Stimulated activated CD4-positive, alpha-beta T cell treated with anti-CD3 and anti-CD28 coated beads, Interleukin-4, amount 100 ng/mL, for 4 hours (primary cell): ENCODE data around the gene ADAMTS13.
"Not testable (repeated sequence)": the region's sequence is repeated elsewhere in the genome, so short reads cannot be mapped to it uniquely, and the experiment has no call there.

Experiments used
- DNase-seq, 2 experiments: peaks; one replicate each; pipeline ENCODE4 v3.0.0-alpha.2; 2020

The ADAMTS13 gene

DNA sequence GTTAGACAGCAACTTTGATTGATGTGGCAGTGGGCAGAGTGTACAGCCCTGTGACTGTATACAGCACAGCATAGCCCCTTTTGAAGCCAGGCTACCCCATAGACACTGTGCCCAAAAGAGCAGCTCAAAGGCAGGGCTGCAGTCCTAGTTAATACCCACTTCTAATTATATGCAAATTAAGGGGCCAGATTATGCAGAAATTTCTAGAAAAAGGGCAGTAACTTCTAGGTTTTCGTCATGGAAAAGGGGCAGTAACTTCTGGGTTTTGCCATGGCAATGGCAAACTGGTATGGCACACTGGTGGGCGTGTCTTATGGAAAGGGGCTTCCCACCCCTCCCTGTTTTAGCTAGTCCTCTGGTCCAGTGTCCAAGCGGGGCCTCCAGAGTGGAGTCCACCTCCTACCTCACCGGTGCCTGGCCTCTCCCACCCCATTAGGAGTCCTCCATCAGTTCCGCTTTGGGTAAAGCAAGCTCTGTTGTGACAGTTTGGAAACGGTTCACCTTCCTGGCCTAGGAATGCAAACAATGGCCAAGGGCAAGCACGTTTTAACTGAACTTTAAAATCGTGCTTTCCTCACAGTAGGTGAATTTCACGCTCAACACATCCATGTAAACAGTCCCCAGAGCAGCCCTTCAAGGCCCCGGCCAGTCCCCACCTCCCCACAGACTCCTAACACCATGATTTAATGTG lies 5.6 kb downstream of the ADAMTS13 start:
- DNase-seq: no peak

DNA sequence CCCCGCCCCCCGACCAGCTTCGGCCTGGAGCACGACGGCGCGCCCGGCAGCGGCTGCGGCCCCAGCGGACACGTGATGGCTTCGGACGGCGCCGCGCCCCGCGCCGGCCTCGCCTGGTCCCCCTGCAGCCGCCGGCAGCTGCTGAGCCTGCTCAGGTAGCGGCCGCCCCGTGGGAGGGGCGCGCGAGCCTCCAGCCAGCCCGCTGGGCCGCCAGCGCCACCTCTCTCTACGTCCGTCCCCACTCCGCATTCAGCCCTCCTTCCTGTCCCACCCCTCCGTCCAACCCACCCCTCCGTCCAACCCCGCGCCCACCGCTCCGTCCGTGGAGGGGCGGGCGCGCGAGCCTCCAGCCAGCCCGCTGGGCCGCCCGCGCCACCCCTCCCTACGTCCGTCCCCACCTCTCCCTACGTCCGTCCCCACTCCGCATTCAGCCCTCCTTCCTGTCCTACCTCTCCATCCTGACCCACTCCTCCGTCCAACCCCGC lies 6.5 kb downstream of the ADAMTS13 start:
- no peak for DNase-seq

DNA sequence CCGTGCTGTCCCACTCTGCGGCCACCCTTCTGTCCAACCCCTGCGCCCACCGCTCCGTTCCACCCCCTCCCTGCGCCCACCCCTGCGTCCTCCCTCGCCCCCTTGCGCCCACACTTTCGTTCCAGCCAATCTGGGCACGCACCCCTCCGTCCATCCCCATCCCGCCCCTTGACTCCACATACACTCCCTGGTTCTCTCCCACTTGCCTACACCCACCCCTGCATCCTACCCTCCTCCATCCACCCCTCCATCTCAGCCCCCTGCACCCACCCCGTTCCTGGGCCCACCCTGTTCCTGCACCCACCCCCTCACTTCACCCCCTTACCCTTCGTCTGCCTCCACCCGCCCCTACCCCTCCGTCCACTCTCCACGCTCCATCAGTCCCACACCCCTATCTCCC lies 7.0 kb downstream of the ADAMTS13 start:
- DNase-seq: no peak

DNA sequence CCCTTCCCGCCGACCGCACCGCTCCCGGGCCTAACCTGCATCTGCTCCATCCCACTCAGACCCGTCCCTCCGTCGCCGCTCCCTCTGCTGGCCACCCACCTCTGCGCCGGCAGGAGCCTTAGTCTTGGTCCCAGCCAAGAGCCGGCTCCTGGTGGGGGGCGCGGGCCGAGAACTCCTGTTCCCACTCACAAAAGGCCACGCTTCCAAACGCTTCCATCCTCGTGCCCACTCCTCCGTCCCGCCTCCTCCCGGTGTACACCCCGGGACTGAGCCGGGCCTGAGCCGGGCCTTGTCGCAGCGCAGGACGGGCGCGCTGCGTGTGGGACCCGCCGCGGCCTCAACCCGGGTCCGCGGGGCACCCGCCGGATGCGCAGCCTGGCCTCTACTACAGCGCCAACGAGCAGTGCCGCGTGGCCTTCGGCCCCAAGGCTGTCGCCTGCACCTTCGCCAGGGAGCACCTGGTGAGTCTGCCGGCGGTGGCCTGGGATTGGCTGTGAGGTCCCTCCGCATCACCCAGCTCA lies 7.5 kb downstream of the ADAMTS13 start:
- DNase-seq: peak in 1 of 2 experiments; percentile 20

DNA sequence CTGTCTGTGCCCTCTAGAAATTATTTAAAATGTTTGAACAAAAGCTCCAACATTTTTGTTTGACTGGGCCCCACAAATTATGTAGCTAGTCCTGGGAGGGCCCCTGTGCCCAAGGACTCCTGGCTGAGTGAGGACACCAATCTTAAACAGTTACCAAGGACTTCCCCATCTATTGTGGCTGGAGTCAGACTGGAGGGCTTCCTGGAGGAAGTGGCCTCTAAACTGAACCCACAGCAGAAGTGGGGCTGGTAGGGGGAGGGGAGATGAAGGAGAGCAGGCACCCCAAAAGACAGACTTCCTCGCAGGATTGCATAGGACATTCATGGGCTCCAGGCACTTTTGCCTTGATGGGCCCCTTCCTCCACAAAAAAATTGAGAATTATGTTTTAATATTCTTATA lies 8.1 kb downstream of the ADAMTS13 start:
- DNase-seq: no peak

DNA sequence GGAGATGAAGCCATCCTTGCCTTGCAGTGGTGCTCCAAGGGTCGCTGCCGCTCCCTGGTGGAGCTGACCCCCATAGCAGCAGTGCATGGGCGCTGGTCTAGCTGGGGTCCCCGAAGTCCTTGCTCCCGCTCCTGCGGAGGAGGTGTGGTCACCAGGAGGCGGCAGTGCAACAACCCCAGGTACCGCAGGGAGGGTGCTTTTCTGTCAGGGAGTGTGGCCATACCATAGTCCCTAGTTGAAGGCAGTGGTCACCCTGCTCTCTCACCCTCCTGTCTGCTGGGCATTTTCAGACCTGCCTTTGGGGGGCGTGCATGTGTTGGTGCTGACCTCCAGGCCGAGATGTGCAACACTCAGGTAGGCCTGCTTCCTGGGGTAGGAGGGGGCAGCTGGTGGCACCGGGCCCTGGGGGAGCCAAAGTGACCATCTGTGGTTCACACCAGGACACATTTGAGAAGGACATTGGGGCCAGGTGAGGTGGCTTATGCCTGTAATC lies 11.2 kb downstream of the ADAMTS13 start:
- DNase-seq: no peak

DNA sequence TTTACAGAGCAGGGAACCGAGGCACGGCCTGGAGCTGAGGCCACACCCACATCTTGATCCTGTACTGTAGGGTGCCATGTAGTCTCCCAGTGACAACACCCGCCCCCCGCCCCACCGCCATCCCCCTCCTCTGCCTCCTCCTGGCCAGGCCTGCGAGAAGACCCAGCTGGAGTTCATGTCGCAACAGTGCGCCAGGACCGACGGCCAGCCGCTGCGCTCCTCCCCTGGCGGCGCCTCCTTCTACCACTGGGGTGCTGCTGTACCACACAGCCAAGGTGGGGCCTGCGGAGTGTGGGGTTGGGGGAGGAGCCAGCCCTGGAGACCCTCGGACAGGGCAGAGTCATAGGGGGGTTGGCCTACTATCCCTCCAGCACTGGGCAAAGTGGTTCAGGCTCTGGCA lies 14.5 kb downstream of the ADAMTS13 start:
- no peak for DNase-seq

DNA sequence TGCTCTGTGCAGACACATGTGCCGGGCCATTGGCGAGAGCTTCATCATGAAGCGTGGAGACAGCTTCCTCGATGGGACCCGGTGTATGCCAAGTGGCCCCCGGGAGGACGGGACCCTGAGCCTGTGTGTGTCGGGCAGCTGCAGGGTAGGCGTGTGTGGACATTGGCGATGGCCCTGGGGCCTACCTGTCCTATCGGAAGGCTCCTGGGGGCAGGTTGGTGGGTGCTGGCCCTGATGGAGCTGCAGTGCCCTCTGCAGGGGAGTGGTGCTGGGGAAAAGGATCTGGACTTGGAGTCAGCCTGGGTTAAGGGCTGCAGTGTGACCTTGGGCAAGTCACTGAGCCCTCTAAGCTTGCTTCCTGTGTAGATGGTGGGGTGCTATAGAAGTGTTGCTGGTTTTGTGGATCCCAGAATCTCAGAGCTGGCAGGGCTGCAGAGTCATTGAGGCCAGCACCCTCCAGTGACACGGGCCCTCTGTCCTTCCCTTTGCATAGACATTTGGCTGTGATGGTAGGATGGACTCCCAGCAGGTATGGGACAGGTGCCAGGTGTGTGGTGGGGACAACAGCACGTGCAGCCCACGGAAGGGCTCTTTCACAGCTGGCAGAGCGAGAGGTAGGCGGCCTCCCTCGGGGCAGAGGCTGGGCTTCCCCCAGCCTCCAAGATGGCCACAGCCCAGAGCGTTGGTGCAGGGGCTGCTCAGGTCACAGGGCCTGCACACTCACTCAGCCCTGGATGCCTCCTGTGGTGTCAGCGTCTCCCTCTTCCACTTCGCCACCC lies 15.8 kb downstream of the ADAMTS13 start:
- no peak for DNase-seq

DNA sequence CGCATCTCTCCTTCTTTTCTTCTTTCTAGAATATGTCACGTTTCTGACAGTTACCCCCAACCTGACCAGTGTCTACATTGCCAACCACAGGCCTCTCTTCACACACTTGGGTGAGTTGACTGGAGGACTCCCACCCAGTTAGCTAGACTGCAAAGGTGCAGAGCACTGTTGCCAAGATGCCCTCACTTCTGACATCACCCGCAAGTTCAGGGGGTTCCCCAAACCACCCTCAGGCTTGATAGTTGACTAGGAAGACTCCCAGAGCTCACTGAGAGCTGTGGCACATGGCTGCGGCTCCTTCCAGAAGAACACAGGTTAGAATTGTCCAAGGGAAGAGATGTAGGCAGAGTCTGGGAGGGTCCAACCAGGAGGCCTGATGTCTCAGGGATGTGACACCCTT lies 17.2 kb downstream of the ADAMTS13 start:
- no peak for DNase-seq

DNA sequence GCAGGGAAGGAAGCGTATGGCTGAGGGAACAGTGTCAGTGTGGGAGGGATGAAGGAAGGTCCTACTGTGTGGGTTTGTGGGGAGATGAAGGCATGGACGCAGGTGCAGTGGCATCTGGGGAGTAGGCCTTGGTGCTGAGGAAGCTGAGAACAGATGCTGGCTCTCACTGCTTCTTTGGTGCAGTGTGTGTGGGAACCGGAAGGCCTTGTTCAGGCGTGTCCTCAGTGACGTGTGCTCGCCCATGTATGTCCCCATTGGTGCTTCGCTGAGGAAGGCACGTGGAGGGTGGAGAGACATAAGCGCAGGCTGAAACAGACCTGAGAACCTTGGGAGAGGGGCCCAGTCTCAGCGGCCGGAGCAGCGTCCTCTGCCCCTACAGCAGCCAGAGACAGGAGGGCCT lies 18.7 kb downstream of the ADAMTS13 start:
- DNase-seq: no peak

DNA sequence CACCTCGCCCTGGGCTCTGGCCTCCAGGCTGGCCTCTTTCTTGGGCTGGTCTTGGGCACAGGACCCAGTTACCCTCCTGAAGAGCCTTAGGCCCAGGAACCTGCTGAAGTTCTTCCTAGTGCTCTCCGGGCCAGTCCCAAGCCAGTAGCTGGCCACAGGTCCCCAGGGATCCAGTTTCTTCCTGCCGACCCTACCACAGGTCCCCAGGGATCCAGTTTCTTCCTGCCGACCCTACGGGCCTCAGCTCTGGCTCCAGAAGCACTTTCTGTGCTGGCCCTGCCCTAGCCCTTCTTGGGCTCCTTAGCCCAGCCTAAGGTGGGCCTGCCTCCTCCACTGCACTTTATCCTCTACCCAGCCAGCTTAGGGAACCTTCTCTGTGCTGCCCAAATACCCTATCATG lies 19.4 kb downstream of the ADAMTS13 start:
- DNase-seq: no peak

DNA sequence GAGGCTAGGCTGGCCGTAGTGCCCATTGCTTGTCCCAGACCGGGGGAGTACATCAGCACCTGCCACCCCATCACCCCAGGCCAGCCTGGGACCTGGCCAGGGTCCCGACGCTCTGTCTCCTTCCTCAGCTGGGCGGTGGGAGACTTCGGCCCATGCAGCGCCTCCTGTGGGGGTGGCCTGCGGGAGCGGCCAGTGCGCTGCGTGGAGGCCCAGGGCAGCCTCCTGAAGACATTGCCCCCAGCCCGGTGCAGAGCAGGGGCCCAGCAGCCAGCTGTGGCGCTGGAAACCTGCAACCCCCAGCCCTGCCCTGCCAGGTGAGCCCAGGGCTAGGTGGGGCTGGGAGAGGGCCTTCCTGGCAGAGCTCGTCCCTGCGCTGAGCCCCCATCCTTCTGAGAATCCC lies 21.1 kb downstream of the ADAMTS13 start:
- DNase-seq: no peak

DNA sequence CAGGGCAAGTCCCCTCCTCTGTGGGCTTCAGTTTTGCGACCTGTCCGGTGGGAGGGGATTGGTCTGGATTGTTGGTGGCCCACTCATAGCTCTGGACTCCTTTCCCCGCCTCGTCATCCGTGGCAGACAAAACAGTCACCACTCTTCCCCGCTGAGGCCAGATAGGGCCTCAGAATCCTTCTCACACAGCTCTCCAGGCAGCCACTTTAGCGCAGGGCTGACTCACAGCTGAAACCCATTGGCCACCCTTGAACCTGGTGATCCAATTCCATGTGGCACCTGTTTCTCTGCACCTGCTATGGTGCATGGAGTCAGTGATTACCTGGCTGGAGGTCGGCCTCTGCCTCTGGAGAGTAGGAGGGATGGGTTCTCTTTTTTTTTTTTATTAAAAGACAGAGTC lies 21.8 kb downstream of the ADAMTS13 start:
- no peak for DNase-seq

DNA sequence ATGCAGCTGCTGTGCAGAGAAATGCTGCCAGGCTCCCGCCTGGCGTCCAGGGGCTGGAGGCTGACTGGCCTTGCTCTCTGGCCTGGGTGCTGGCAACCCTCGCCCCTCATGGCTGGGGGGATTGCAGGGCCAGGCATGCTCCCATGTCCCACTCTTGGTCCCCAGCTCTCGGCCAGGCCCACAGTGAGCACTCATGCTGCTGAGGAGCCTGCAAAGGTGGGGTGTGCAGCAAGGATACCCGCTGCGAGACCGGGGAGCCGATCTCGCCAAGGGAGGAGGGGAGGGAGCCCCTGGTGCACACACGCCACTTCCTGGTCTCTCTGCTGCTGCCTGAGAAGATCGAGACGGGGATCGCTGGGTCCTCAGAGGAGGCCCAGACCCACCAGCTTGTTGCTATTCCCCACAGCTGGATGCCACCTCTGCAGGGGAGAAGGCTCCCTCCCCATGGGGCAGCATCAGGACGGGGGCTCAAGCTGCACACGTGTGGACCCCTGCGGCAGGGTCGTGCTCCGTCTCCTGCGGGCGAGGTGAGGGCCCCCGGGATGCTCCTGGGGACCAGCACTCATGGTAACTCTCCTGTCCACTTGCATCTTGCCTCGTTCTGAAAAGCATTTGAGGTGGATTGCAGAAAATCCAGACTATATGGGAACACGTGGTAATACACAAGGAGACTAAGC lies 23.3 kb downstream of the ADAMTS13 start:
- no peak for DNase-seq

DNA sequence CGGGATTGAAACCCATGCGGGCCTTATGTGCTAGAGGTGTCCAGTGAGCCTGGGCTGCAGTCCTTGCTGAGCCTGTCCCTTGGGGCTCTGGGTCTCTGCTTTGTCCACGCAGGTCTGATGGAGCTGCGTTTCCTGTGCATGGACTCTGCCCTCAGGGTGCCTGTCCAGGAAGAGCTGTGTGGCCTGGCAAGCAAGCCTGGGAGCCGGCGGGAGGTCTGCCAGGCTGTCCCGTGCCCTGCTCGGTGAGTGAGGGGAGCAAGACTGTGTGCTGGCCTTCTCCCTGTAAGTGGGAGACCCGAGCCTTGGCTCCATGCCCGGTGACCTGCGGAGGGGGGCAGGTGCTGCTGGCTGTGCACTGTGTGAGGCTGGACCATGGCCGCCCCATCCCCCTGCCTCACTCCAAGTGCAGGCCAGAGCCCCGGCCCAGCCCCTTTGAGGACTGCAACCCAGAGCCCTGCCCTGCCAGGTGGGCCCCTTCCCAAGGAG lies 26.4 kb downstream of the ADAMTS13 start:
- no peak for DNase-seq

DNA sequence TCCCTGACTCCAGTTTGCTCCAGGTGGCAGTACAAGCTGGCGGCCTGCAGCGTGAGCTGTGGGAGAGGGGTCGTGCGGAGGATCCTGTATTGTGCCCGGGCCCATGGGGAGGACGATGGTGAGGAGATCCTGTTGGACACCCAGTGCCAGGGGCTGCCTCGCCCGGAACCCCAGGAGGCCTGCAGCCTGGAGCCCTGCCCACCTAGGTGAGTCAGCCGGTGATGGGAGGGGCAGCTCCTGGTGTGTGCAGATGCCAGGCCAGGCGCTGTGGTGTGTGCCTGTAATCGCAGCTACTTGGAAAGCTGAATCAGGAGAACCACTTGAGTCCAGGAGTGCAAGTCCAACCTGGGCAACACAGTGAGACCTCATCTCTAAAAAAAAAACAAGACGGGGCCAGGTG lies 27.6 kb downstream of the ADAMTS13 start:
- no peak for DNase-seq

DNA sequence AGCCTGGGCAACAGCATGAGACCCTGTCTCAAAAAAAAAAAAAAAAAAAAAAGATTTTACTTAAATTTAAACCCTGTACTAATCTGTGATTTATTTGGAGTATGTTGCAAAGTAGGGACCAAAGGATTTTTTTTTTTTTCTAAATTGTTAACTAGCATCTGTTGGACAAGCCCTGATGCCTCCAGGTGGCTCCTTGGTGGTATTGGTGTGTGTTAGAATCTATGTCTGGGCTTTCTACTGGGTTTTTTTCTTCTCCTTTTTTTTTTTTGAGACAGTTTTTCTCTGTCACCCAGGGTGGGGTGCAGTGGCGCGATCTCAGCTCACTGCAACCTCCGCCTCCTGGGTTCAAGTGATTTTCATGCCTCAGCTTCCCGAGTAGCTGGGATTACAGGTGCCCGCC lies 29.7 kb downstream of the ADAMTS13 start:
- not testable (repeated sequence) for DNase-seq

DNA sequence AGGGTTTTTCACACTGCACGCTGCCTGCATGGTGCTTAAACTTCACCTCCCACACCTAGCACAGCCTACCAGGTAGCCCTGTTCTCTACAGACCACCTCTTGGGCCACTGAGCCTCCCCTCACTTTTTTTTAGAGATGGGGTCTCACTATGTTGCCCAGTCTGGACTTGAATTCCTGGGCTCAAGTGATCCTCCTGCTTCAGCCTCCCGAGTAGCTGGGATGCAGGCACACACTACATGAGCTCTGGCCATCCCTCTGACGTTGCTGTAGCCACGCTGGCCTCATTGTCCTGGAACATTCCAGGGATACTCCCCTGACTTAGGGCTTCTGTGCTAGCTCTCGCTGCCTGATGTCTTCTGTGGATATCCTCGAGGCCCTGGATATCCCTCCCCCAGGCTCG lies 30.4 kb downstream of the ADAMTS13 start:
- DNase-seq: no peak

DNA sequence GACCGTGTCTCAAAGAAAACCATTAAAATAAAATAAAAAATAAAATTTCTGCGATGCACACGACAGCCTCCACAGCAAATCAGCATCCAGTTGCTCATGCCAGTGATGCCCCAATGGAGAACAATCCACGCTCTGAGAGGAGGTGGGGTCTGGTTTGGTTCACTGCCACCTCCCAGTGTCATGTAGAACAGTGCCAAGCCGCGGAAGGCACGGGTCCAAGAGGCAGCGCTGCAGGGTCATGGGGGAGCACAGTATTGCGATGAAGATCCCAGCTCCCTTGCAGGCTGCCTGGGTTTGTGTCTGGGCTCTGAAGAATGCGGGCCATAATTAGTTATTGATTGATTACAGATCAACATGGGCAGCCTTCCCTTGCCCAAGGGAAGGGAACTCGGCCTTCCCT lies 31.5 kb downstream of the ADAMTS13 start:
- no peak for DNase-seq

DNA sequence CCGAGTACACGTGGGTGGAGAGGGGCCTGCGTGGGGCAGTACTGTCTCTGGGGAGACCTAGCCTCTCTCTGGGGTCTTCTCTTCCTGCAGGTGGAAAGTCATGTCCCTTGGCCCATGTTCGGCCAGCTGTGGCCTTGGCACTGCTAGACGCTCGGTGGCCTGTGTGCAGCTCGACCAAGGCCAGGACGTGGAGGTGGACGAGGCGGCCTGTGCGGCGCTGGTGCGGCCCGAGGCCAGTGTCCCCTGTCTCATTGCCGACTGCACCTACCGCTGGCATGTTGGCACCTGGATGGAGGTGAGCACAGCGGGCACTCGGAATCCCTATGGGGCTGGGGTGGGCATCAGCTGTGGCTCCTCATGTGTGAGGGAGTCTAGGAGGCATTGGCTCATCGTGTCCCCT lies 32.2 kb downstream of the ADAMTS13 start:
- no peak for DNase-seq

DNA sequence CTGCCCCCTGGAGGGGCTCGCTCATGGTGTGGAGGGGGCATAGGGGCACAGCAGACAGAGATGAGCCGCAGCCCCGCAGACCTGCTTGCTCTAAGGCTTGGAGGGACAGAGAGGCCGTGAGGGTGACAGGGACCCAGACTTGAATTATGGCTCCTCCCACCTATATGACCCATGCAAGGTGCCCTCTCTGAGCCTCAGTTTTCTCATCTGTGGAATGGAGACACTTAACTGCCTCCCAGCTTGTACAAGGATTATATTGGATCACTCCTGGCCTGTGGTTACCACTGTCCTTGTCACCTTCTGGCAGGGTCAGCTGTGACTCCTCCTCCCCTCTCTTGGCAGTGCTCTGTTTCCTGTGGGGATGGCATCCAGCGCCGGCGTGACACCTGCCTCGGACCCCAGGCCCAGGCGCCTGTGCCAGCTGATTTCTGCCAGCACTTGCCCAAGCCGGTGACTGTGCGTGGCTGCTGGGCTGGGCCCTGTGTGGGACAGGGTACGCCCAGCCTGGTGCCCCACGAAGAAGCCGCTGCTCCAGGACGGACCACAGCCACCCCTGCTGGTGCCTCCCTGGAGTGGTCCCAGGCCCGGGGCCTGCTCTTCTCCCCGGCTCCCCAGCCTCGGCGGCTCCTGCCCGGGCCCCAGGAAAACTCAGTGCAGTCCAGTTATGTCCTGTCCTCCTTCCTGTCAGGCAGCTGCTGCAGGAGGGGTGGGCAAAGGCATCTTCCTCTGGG lies 32.9 kb downstream of the ADAMTS13 start:
- no peak for DNase-seq

DNA sequence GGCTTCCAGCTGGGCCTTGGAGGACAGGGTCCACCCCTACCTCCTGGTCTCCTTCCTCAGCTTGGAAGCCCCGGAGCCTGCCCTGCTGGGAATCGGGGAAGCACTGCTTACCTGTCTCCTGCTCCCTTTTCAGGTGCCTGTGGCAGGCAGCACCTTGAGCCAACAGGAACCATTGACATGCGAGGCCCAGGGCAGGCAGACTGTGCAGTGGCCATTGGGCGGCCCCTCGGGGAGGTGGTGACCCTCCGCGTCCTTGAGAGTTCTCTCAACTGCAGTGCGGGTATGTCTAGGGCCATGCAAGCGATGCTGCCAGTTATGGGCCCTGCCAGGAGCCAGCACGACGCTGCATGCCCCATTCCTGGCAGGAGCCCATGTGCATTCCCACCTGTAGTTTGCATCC lies 33.8 kb downstream of the ADAMTS13 start:
- DNase-seq: no peak

DNA sequence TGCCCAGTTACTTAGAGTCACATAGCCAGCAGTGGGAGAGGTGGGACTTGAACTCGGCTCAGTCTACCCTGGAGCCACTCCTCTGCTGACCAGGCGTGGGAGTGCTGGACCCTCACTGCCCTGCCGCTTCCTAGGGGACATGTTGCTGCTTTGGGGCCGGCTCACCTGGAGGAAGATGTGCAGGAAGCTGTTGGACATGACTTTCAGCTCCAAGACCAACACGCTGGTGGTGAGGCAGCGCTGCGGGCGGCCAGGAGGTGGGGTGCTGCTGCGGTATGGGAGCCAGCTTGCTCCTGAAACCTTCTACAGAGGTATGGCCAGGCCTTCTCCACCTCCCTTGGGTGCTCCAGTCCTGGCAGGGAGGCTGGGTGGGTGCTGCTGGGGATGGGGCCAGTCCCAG lies 34.2 kb downstream of the ADAMTS13 start:
- no peak for DNase-seq
